Nephron (organoid): ENCODE results near the gene UNC13A.

Experiments
- H3K27ac Mint-ChIP-seq, 3 experiments: 2 replicates each; pipeline ENCODE4 v1.8.0; 2020; ENCODE audit warnings: mixed read lengths in 3 of 3, mild to moderate bottlenecking in 2 of 3, moderate library complexity in 1 of 3
- H3K27me3 Mint-ChIP-seq: 2 replicates; pipeline ENCODE4 v1.8.0; 2021; ENCODE audit warnings: low read depth, mild to moderate bottlenecking, moderate library complexity, mixed read lengths
- H3K36me3 Mint-ChIP-seq: 2 replicates; pipeline ENCODE4 v1.8.0; 2020; ENCODE audit warnings: low read depth, mixed read lengths
- H3K4me1 Mint-ChIP-seq: 2 replicates; pipeline ENCODE4 v1.8.0; 2020; ENCODE audit warnings: mixed read lengths
- H3K4me3 Mint-ChIP-seq, 3 experiments: 2 replicates each; pipeline ENCODE4 v1.8.0; 2020; ENCODE audit warnings: mild to moderate bottlenecking in 3 of 3, mixed read lengths in 3 of 3, moderate library complexity in 2 of 3
- H3K9me3 Mint-ChIP-seq: 2 replicates; pipeline ENCODE4 v1.8.0; 2020; ENCODE audit warnings: mixed read lengths
- CTCF ChIP-seq, 3 experiments: fragments of 200-600 bp; sonication (generic); IDR thresholded peaks; one replicate each; pipeline ENCODE4 v1.5.0; 2021; ENCODE audit warnings: antibody characterized with exemption in 3 of 3; ENCODE audit not compliant: unreplicated experiment in 3 of 3

UNC13A gene

GRCh38 chr19:17681505-17682125, 6.5 kb downstream of the UNC13A start:
- Mint-ChIP-seq H3K27me3 (peaks cover 96% of the 10 kb centered on the region), H3K4me1 (no peaks in the 10 kb centered on the region), H3K27ac (no peak overlapping the region), H3K9me3 (no peaks in the 10 kb centered on the region), H3K4me3 (no peak overlapping the region), H3K36me3 (no peaks in the 10 kb centered on the region)
- TF ChIP-seq CTCF (IDR thresholded peaks at IDR 0.05; ENCODE audit: unreplicated experiment in 3 of 3), result no peak

GRCh38 chr19:17680230-17680722, 7.9 kb downstream of the UNC13A start:
- Mint-ChIP-seq H3K4me1 (no peaks in the 10 kb centered on the region), H3K27ac (no peak overlapping the region)
- TF ChIP-seq CTCF (IDR thresholded peaks at IDR 0.05; ENCODE audit: unreplicated experiment in 3 of 3), result no peak

GRCh38 chr19:17679526-17680229, 8.5 kb downstream of the UNC13A start:
- Mint-ChIP-seq H3K9me3 (no peaks in the 10 kb centered on the region), H3K36me3 (no peaks in the 10 kb centered on the region), H3K27me3 (peaks cover 92% of the 10 kb centered on the region), H3K4me3 (no peak overlapping the region), H3K27ac (no peak overlapping the region), H3K4me1 (no peaks in the 10 kb centered on the region)
- no peak for TF ChIP-seq CTCF (IDR thresholded peaks at IDR 0.05; ENCODE audit: unreplicated experiment in 3 of 3)

More at GRCh38 chr19:17680230-17680722, 7.9 kb downstream of the UNC13A start:
- H3K36me3 Mint-ChIP-seq, result no peaks in the 10 kb centered on the region
- peaks cover 95% of the 10 kb centered on the region for H3K27me3 Mint-ChIP-seq
- no peaks in the 10 kb centered on the region for H3K9me3 Mint-ChIP-seq
- H3K4me3 Mint-ChIP-seq, result no peak overlapping the region

GRCh38 chr19:17678836-17679235, 9.3 kb downstream of the UNC13A start:
- Mint-ChIP-seq H3K36me3 (no peaks in the 10 kb centered on the region), H3K27ac (no peak overlapping the region), H3K4me1 (no peaks in the 10 kb centered on the region), H3K27me3 (peaks cover 90% of the 10 kb centered on the region), H3K9me3 (no peaks in the 10 kb centered on the region), H3K4me3 (peak overlapping the region in 1 of 3 experiments; percentile 19)
- no peak for TF ChIP-seq CTCF (IDR thresholded peaks at IDR 0.05; ENCODE audit: unreplicated experiment in 3 of 3)

- no peak for TF ChIP-seq CTCF (IDR thresholded peaks at IDR 0.05; ENCODE audit: unreplicated experiment in 3 of 3)
These were observed 11.2 kb downstream of the UNC13A start for GRCh38 chr19:17677002-17677401.

More at GRCh38 chr19:17677002-17677401, 11.2 kb downstream of the UNC13A start:
- Mint-ChIP-seq H3K36me3 (no peaks in the 10 kb centered on the region), H3K27me3 (peaks cover 74% of the 10 kb centered on the region), H3K9me3 (no peaks in the 10 kb centered on the region), H3K4me3 (no peak overlapping the region), H3K27ac (no peak overlapping the region), H3K4me1 (no peaks in the 10 kb centered on the region)
